Rectal smooth muscle tissue (tissue), 1 donor: ENCODE results near the gene CASP7.

Source experiments
- H3K27ac ChIP-seq: one replicate; pipeline ENCODE4 v1.7.0; 2013; ENCODE audit warnings: low read depth, low read length, inconsistent platforms
- H3K27me3 ChIP-seq: one replicate; pipeline ENCODE4 v1.7.0; 2013; ENCODE audit warnings: low read length; ENCODE audit not compliant: control insufficient read depth, insufficient read depth
- H3K36me3 ChIP-seq: one replicate; pipeline ENCODE4 v1.7.0; 2013; ENCODE audit warnings: low read length; ENCODE audit not compliant: control insufficient read depth, insufficient read depth
- H3K4me1 ChIP-seq: one replicate; pipeline ENCODE4 v1.7.0; 2013; ENCODE audit warnings: low read length; ENCODE audit not compliant: control insufficient read depth, insufficient read depth
- H3K4me3 ChIP-seq: one replicate; pipeline ENCODE4 v1.7.0; 2013; ENCODE audit warnings: low read length
- H3K9ac ChIP-seq: one replicate; pipeline ENCODE4 v1.7.0; 2013; ENCODE audit warnings: low read length

The CASP7 gene

DNA sequence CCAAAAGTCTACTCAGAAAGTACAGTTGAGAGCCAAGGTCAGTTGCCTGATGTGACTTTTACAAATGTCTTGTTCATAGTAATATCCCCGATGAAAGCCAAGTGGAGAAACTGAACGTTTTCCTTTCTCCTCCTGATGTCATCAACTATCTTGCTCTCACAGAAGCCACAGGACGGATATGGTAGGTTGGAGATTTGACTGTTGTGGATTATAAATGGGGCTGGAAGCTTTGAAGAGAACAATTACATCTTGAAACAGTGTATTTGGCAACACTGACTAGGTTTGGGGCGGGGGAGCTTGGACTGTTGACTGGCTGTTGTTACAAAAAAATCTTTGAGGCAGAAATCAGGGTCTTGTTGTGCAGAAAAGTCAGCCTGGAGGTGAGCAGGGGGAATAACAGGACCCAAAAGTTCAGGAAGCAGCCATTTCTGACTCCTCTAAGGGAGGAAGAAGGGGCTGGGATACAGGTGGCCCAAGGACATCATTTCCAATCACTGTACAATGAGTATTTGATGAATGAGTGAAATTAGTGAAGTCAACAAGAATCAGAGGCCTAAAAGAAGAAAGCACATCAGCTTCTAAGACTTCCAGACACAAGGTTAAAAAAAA lies 96.1 kb downstream of the CASP7 start:
- Histone ChIP-seq H3K9ac (no peak overlapping the region), H3K4me3 (no peak overlapping the region), H3K27ac (no peak overlapping the region), H3K36me3 (no peaks in the 10 kb centered on the region), H3K4me1 (no peaks in the 10 kb centered on the region), H3K27me3 (no peaks in the 10 kb centered on the region)

DNA sequence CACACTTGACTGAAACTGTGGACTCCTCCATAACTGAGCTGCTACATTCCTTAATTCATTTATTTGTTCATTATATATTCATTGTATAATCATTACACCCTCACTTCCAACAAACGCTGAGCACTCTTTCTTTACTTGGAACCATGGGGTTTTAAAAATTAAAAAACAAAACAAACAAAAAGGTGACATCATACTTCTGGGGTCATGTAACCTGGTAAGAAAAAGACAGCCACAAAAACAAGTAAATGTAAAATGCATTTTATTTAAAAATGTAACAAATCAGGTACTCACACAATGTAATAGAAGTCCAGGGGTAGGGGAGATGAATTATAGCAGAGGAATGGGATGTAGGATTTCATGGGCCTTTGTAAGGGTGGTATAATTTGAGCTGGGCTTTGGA lies 96.8 kb downstream of the CASP7 start:
- H3K27me3 ChIP-seq, result no peaks in the 10 kb centered on the region
- no peaks in the 10 kb centered on the region for H3K36me3 ChIP-seq
- no peaks in the 10 kb centered on the region for H3K4me1 ChIP-seq
- H3K9ac ChIP-seq, result no peak overlapping the region
- no peak overlapping the region for H3K4me3 ChIP-seq
- no peak overlapping the region for H3K27ac ChIP-seq
